Neuronal stem cell (in vitro differentiated cells): ENCODE measurements around the gene PIGP.

Source experiments
- DNase-seq: peaks from one replicate; pipeline ENCODE4 v3.0.0-alpha.2; 2013; ENCODE audit warnings: low spot score
- H2AFZ ChIP-seq: one replicate; pipeline ENCODE4 v1.6.1; 2013; ENCODE audit warnings: mild to moderate bottlenecking, low read length, inconsistent platforms
- H2AK5ac ChIP-seq: 2 replicates; pipeline ENCODE4 v1.6.1; 2013; ENCODE audit warnings: low read depth, mild to moderate bottlenecking, inconsistent platforms, low read length, moderate library complexity, mixed read lengths
- H2BK120ac ChIP-seq: 2 replicates; pipeline ENCODE4 v1.6.1; 2013; ENCODE audit warnings: low read depth, mild to moderate bottlenecking, inconsistent platforms, low read length, moderate library complexity, mixed read lengths
- H2BK12ac ChIP-seq: one replicate; pipeline ENCODE4 v1.6.1; 2013; ENCODE audit warnings: low read length, inconsistent platforms
- H2BK15ac ChIP-seq: 2 replicates; pipeline ENCODE4 v1.6.1; 2013; ENCODE audit warnings: mild to moderate bottlenecking, low read length, inconsistent platforms, mixed read lengths
- H2BK5ac ChIP-seq: one replicate; pipeline ENCODE4 v1.6.1; 2013; ENCODE audit warnings: inconsistent platforms, mild to moderate bottlenecking, low read length, moderate library complexity
- H3K14ac ChIP-seq: one replicate; pipeline ENCODE4 v1.6.1; 2013; ENCODE audit warnings: low read length, inconsistent platforms
- H3K18ac ChIP-seq: 2 replicates; pipeline ENCODE4 v1.6.1; 2013; ENCODE audit warnings: low read length, inconsistent platforms
- H3K23ac ChIP-seq: 2 replicates; pipeline ENCODE4 v1.6.1; 2013; ENCODE audit warnings: low read depth, mild to moderate bottlenecking, mixed read lengths, low read length, inconsistent platforms; ENCODE audit not compliant: poor library complexity
- H3K27ac ChIP-seq: replicated peaks from 3 replicates; pipeline ENCODE4 v1.5.1; 2013; ENCODE audit warnings: low read length, inconsistent platforms
- H3K27me3 ChIP-seq, 3 experiments: 2 replicates each; pipeline ENCODE4 v1.6.1; 2013; ENCODE audit warnings: low read length in 3 of 3, mild to moderate bottlenecking in 2 of 3, inconsistent platforms in 1 of 3, low read depth in 1 of 3, mixed read lengths in 1 of 3, moderate library complexity in 1 of 3; ENCODE audit not compliant: control insufficient read depth in 3 of 3, insufficient read depth in 3 of 3
- H3K36me3 ChIP-seq, 2 donors: replicated peaks in 1 of 2; 2 replicates each; pipeline ENCODE4 v1.6.1; 2013; ENCODE audit warnings: low read length in 2 of 2; ENCODE audit not compliant: control insufficient read depth in 2 of 2, insufficient read depth in 2 of 2
- H3K4ac ChIP-seq: 2 replicates; pipeline ENCODE4 v1.6.1; 2013; ENCODE audit warnings: inconsistent platforms, mild to moderate bottlenecking, low read length, moderate library complexity
- H3K4me1 ChIP-seq, 2 donors: 1 replicate in 1 of 2; 2 replicates in 1 of 2; pipeline ENCODE4 v1.6.1; 2013; ENCODE audit warnings: low read length in 2 of 2, low read depth in 1 of 2; ENCODE audit not compliant: control insufficient read depth in 2 of 2, insufficient read depth in 1 of 2
- H3K4me2 ChIP-seq: one replicate; pipeline ENCODE4 v1.6.1; 2013; ENCODE audit warnings: mild to moderate bottlenecking, low read length, inconsistent platforms; ENCODE audit not compliant: insufficient read depth, poor library complexity, severe bottlenecking
- H3K4me3 ChIP-seq, 2 donors: 2 replicates each; pipeline ENCODE4 v1.5.1; 2013; ENCODE audit warnings: low read length in 2 of 2, mild to moderate bottlenecking in 2 of 2, inconsistent platforms in 1 of 2, moderate library complexity in 1 of 2
- H3K79me1 ChIP-seq: one replicate; pipeline ENCODE4 v1.6.1; 2013; ENCODE audit warnings: low read depth, mild to moderate bottlenecking, inconsistent platforms, low read length, moderate library complexity
- H3K9ac ChIP-seq: one replicate; pipeline ENCODE4 v1.6.1; 2013; ENCODE audit warnings: mild to moderate bottlenecking, low read depth, low read length, inconsistent platforms; ENCODE audit not compliant: poor library complexity
- H3K9me3 ChIP-seq, 2 donors: replicated peaks in 1 of 2; 2 replicates each; pipeline versions ENCODE3 to v1.6.1; 2013; ENCODE audit warnings: low read length in 2 of 2, mild to moderate bottlenecking in 2 of 2, inconsistent platforms in 1 of 2, low read depth in 1 of 2, mixed read lengths in 1 of 2, moderate library complexity in 1 of 2; ENCODE audit not compliant: control insufficient read depth in 2 of 2, insufficient read depth in 1 of 2
- H4K8ac ChIP-seq: one replicate; pipeline ENCODE4 v1.6.1; 2013; ENCODE audit warnings: low read depth, mild to moderate bottlenecking, inconsistent platforms, low read length, moderate library complexity
- H4K91ac ChIP-seq: one replicate; pipeline ENCODE4 v1.6.1; 2013; ENCODE audit warnings: low read length, low read depth, mild to moderate bottlenecking, inconsistent platforms; ENCODE audit not compliant: poor library complexity
- WGBS, 2 donors: extraction: QIAGEN DNeasy Blood & Tissue Kit; methylation state at CpG; one replicate each; pipeline ENCODE4 v1.1.7; 2013; ENCODE audit warnings: missing lambda C conversion rate in 2 of 2, mixed read lengths in 1 of 2; ENCODE audit not compliant: insufficient read length in 2 of 2, insufficient replicate concordance in 1 of 2; ENCODE audit errors: extremely low coverage in 2 of 2; 5-methylcytosine and 5-hydroxymethylcytosine counted together

The PIGP gene

GRCh38 chr21:37047079-37047478 is 25.8 kb downstream of the PIGP start:
- H3K23ac ChIP-seq, result no peak overlapping the region
- H3K4ac ChIP-seq, result no peak overlapping the region
- H4K8ac ChIP-seq, result no peak overlapping the region
- peak overlapping the region; percentile 47 for H3K14ac ChIP-seq
- no peak overlapping the region for H2BK5ac ChIP-seq
- no peak overlapping the region for H4K91ac ChIP-seq
- H3K27me3 ChIP-seq, result no peaks in the 10 kb centered on the region
- no peaks in the 10 kb centered on the region for H3K36me3 ChIP-seq
- no peak overlapping the region for H3K9ac ChIP-seq
- no peak overlapping the region for H3K4me3 ChIP-seq
- no peak for DNase-seq
- peaks cover 0 to 8% of the 10 kb centered on the region in 2 donors for H3K4me1 ChIP-seq
- H2AFZ ChIP-seq, result peak overlapping the region; percentile 19
- H2BK120ac ChIP-seq, result no peak overlapping the region
- H3K18ac ChIP-seq, result peak overlapping the region; percentile 59
- no peaks in the 10 kb centered on the region for H3K9me3 ChIP-seq
- H3K79me1 ChIP-seq, result peaks cover 2% of the 10 kb centered on the region
- no peak overlapping the region for H2BK12ac ChIP-seq
- H3K27ac ChIP-seq, result no peak overlapping the region
- no peak overlapping the region for H2AK5ac ChIP-seq
- no CpG with 5 or more reads among the region's 4 CpGs for WGBS, 2 donors
- H3K4me2 ChIP-seq, result no peak overlapping the region
- peak overlapping the region; percentile 58 for H2BK15ac ChIP-seq

GRCh38 chr21:37045556-37045955 is 27.3 kb downstream of the PIGP start:
- Histone ChIP-seq H3K79me1 (peaks cover 2% of the 10 kb centered on the region), H2BK15ac (no peak overlapping the region), H3K4me3 (no peak overlapping the region), H2BK120ac (no peak overlapping the region), H3K27me3 (no peaks in the 10 kb centered on the region), H4K91ac (no peak overlapping the region), H3K9ac (no peak overlapping the region), H3K4me1 (peaks cover 0 to 8% of the 10 kb centered on the region in 2 donors), H4K8ac (no peak overlapping the region), H3K14ac (no peak overlapping the region), H3K9me3 (no peaks in the 10 kb centered on the region), H3K4ac (no peak overlapping the region), H3K23ac (no peak overlapping the region), H3K18ac (no peak overlapping the region), H3K27ac (no peak overlapping the region), H2AK5ac (no peak overlapping the region), H2AFZ (peak overlapping the region; percentile 21), H2BK5ac (no peak overlapping the region), H2BK12ac (no peak overlapping the region), H3K4me2 (no peak overlapping the region), H3K36me3 (no peaks in the 10 kb centered on the region)
- DNase-seq, result no peak
- WGBS, 2 donors, result no CpG with 5 or more reads among the region's 6 CpGs

- Histone ChIP-seq H3K27ac (no peak overlapping the region), H3K14ac (no peak overlapping the region), H2BK5ac (no peak overlapping the region), H3K79me1 (peaks cover 2% of the 10 kb centered on the region), H3K18ac (no peak overlapping the region), H2BK15ac (no peak overlapping the region), H2BK120ac (no peak overlapping the region), H2BK12ac (no peak overlapping the region), H2AFZ (peak overlapping the region; percentile 21), H3K4me3 (no peak overlapping the region), H4K91ac (no peak overlapping the region), H3K9ac (no peak overlapping the region), H3K27me3 (no peaks in the 10 kb centered on the region), H3K4me2 (no peak overlapping the region), H3K36me3 (no peaks in the 10 kb centered on the region), H4K8ac (no peak overlapping the region), H3K4ac (no peak overlapping the region), H3K4me1 (peaks cover 0 to 8% of the 10 kb centered on the region in 2 donors), H2AK5ac (no peak overlapping the region), H3K9me3 (no peaks in the 10 kb centered on the region), H3K23ac (no peak overlapping the region)
- no peak for DNase-seq
- no CpG with 5 or more reads among the region's 6 CpGs for WGBS, 2 donors
These were observed 27.7 kb downstream of the PIGP start for GRCh38 chr21:37045149-37045548.

- H3K9ac ChIP-seq, result no peak overlapping the region
- H3K79me1 ChIP-seq, result peaks cover 2% of the 10 kb centered on the region
- H3K4me3 ChIP-seq, result no peak overlapping the region
- H2AK5ac ChIP-seq, result peak overlapping the region; percentile 2
- H3K23ac ChIP-seq, result no peak overlapping the region
- H3K9me3 ChIP-seq, result no peaks in the 10 kb centered on the region
- WGBS, 2 donors, result no CpG with 5 or more reads among the region's 3 CpGs
- H3K4me1 ChIP-seq, result peaks cover 0 to 8% of the 10 kb centered on the region in 2 donors
- no peaks in the 10 kb centered on the region for H3K36me3 ChIP-seq
- H3K14ac ChIP-seq, result peak overlapping the region; percentile 94
- H2BK5ac ChIP-seq, result peak overlapping the region; percentile 66
- H2BK15ac ChIP-seq, result peak overlapping the region; percentile 67
- H3K4ac ChIP-seq, result peak overlapping the region; percentile 76
- no peak overlapping the region for H2BK120ac ChIP-seq
- no peak overlapping the region for H2BK12ac ChIP-seq
- no peak for DNase-seq
- peak overlapping the region; percentile 85 for H3K18ac ChIP-seq
- H4K91ac ChIP-seq, result peak overlapping the region; percentile 53
- H3K4me2 ChIP-seq, result no peak overlapping the region
- H4K8ac ChIP-seq, result no peak overlapping the region
- H2AFZ ChIP-seq, result no peak overlapping the region
- no peak overlapping the region for H3K27ac ChIP-seq
- no peaks in the 10 kb centered on the region for H3K27me3 ChIP-seq
These were observed 28.2 kb downstream of the PIGP start for GRCh38 chr21:37044643-37045042.
